GM19239 (cell line): Measurements from ENCODE around the gene ROCK2.
A peak's percentile ranks its signal among the peaks of the same experiment; 100 is the strongest.
"Not testable (repeated sequence)": the region's sequence is repeated elsewhere in the genome, so short reads cannot be mapped to it uniquely, and the experiment has no call there.

Experiments used
- DNase-seq: peaks from one replicate; pipeline ENCODE4 v3.0.0; 2011; ENCODE audit warnings: low spot score; ENCODE audit not compliant: insufficient read length
- FAIRE-seq: peaks from 2 replicates; lab custom pipeline; 2011; peaks lifted over from hg19 to GRCh38; lab: Jason Lieb, UNC

Gene ROCK2

GRCh38 chr2:11242542-11243174 lies 101.8 kb downstream of the ROCK2 start:
- DNase-seq (no peak), FAIRE-seq (no peak)

GRCh38 chr2:11241412-11242203 lies 102.8 kb downstream of the ROCK2 start:
- no peak for FAIRE-seq

GRCh38 chr2:11239666-11240462 lies 104.6 kb downstream of the ROCK2 start:
- no peak for FAIRE-seq
- no peak for DNase-seq

More at GRCh38 chr2:11241412-11242203, 102.8 kb downstream of the ROCK2 start:
- no peak for DNase-seq

GRCh38 chr2:11239147-11239546 lies 105.3 kb downstream of the ROCK2 start:
- DNase-seq (no peak), FAIRE-seq (no peak)

- DNase-seq (no peak), FAIRE-seq (no peak)
Observed at GRCh38 chr2:11237122-11237521, 107.3 kb downstream of the ROCK2 start.

- no peak for FAIRE-seq
- no peak for DNase-seq
Observed at GRCh38 chr2:11236335-11236734, 108.1 kb downstream of the ROCK2 start.

GRCh38 chr2:11235583-11235982 lies 108.9 kb downstream of the ROCK2 start:
- DNase-seq (no peak), FAIRE-seq (no peak)

GRCh38 chr2:11234309-11234708 lies 110.1 kb downstream of the ROCK2 start:
- DNase-seq (no peak), FAIRE-seq (peak; percentile 28)

GRCh38 chr2:11231193-11231592 lies 113.2 kb downstream of the ROCK2 start:
- FAIRE-seq, DNase-seq: not testable (repeated sequence)

- no peak for FAIRE-seq
- DNase-seq: no peak
Observed at GRCh38 chr2:11228692-11229091, 115.7 kb downstream of the ROCK2 start.

GRCh38 chr2:11227595-11227994 lies 116.8 kb downstream of the ROCK2 start:
- DNase-seq: no peak
- FAIRE-seq: no peak

GRCh38 chr2:11224887-11225286 lies 119.5 kb downstream of the ROCK2 start:
- no peak for DNase-seq
- no peak for FAIRE-seq

- no peak for DNase-seq
- no peak for FAIRE-seq
Observed at GRCh38 chr2:11222845-11223244, 121.6 kb downstream of the ROCK2 start.

GRCh38 chr2:11220445-11220844 lies 124.0 kb downstream of the ROCK2 start:
- DNase-seq (no peak), FAIRE-seq (no peak)

GRCh38 chr2:11215407-11215806 lies 129.0 kb downstream of the ROCK2 start:
- FAIRE-seq (no peak), DNase-seq (no peak)

GRCh38 chr2:11214770-11215169 lies 129.7 kb downstream of the ROCK2 start:
- no peak for DNase-seq
- FAIRE-seq: no peak

GRCh38 chr2:11213975-11214374 lies 130.5 kb downstream of the ROCK2 start:
- DNase-seq (no peak), FAIRE-seq (no peak)

GRCh38 chr2:11213090-11213638 lies 131.3 kb downstream of the ROCK2 start:
- no peak for DNase-seq
- no peak for FAIRE-seq

- DNase-seq: no peak
- no peak for FAIRE-seq
Observed at GRCh38 chr2:11212645-11213044, 131.8 kb downstream of the ROCK2 start.

- no peak for DNase-seq
Observed at GRCh38 chr2:11208083-11208482, 136.4 kb downstream of the ROCK2 start.

GRCh38 chr2:11203480-11203879 lies 141.0 kb downstream of the ROCK2 start:
- DNase-seq (no peak), FAIRE-seq (no peak)

More at GRCh38 chr2:11208083-11208482, 136.4 kb downstream of the ROCK2 start:
- no peak for FAIRE-seq
